K562 (cell line): ENCODE measurements around the gene C11orf58.

Source experiments
- ATF7 ChIP-seq: fragments of 450-650 bp; IDR thresholded peaks from 2 replicates; pipeline ENCODE4 v1.7.1; 2014; ENCODE audit warnings: mild to moderate bottlenecking, moderate library complexity
- CREM ChIP-seq: IDR thresholded peaks from 2 replicates; pipeline ENCODE4 v1.6.1; 2014; ENCODE audit warnings: antibody characterized with exemption, low read depth
- ESRRA ChIP-seq: fragments of 450-650 bp; IDR thresholded peaks from 2 replicates; pipeline ENCODE4 v1.6.1; 2014; ENCODE audit warnings: low read depth, mild to moderate bottlenecking, moderate library complexity, borderline replicate concordance
- HNRNPK ChIP-seq: fragments of 200-400 bp; formaldehyde crosslinking; IDR thresholded peaks from one replicate; pipeline ENCODE4 v1.6.1; 2018; ENCODE audit warnings: mild to moderate bottlenecking, low read depth, low read length; ENCODE audit not compliant: poor library complexity, severe bottlenecking
- KLF1 ChIP-seq: fragments of 450-650 bp; IDR thresholded peaks from 2 replicates; pipeline ENCODE4 v1.6.1; 2016; ENCODE audit warnings: missing genetic modification characterization, missing compliant biosample characterization
- MGA ChIP-seq: fragments of 450-650 bp; IDR thresholded peaks from 2 replicates; pipeline ENCODE4 v1.6.1; 2016; ENCODE audit warnings: mild to moderate bottlenecking, moderate library complexity
- POU5F1 ChIP-seq: fragments of 150-350 bp; IDR thresholded peaks from 2 replicates; pipeline ENCODE4 v1.6.1; 2014; ENCODE audit warnings: borderline replicate concordance, low read length, low read depth, mild to moderate bottlenecking; ENCODE audit not compliant: partially characterized antibody
- RAD21 ChIP-seq, 2 experiments: fragments of 250-450 bp in 1 of 2; fragments of 450-650 bp in 1 of 2; sonication (Bioruptor Pico) in 1 of 2; formaldehyde crosslinking in 1 of 2; IDR thresholded peaks in 1 of 2; conservative IDR thresholded peaks in 1 of 2; 2 replicates each; pipeline versions ENCODE4 v1.4.0 to v1.8.0; 2020 to 2022; ENCODE audit warnings: mild to moderate bottlenecking in 2 of 2, moderate library complexity in 1 of 2
- SMAD4 ChIP-seq: fragments of 250-450 bp; sonication (Bioruptor Pico); conservative IDR thresholded peaks from 2 replicates; pipeline ENCODE4 v1.8.0; 2021; ENCODE audit warnings: inconsistent platforms, mild to moderate bottlenecking, moderate library complexity
- SRF ChIP-seq, 2 experiments: fragments of 250-450, 450-650 bp in 1 of 2; sonication (Bioruptor Pico) in 1 of 2; sonication (generic) in 1 of 2; formaldehyde crosslinking; IDR thresholded peaks; 2 replicates each; pipeline versions ENCODE4 v1.5.0 to v1.5.1; 2020 to 2022; ENCODE audit warnings: mild to moderate bottlenecking in 1 of 2, missing genetic modification reagents in 1 of 2
- ZNF121 ChIP-seq: sonication (generic); formaldehyde crosslinking; conservative IDR thresholded peaks from 2 replicates; pipeline ENCODE4 v1.8.0; 2022; ENCODE audit warnings: missing genetic modification reagents
- TF ChIP-seq, protein P1 (sequence below): fragments of 450-650 bp; formaldehyde crosslinking; IDR thresholded peaks from 2 replicates; pipeline ENCODE4 v1.4.0; 2020; ENCODE audit warnings: mild to moderate bottlenecking, moderate library complexity

DNA sequence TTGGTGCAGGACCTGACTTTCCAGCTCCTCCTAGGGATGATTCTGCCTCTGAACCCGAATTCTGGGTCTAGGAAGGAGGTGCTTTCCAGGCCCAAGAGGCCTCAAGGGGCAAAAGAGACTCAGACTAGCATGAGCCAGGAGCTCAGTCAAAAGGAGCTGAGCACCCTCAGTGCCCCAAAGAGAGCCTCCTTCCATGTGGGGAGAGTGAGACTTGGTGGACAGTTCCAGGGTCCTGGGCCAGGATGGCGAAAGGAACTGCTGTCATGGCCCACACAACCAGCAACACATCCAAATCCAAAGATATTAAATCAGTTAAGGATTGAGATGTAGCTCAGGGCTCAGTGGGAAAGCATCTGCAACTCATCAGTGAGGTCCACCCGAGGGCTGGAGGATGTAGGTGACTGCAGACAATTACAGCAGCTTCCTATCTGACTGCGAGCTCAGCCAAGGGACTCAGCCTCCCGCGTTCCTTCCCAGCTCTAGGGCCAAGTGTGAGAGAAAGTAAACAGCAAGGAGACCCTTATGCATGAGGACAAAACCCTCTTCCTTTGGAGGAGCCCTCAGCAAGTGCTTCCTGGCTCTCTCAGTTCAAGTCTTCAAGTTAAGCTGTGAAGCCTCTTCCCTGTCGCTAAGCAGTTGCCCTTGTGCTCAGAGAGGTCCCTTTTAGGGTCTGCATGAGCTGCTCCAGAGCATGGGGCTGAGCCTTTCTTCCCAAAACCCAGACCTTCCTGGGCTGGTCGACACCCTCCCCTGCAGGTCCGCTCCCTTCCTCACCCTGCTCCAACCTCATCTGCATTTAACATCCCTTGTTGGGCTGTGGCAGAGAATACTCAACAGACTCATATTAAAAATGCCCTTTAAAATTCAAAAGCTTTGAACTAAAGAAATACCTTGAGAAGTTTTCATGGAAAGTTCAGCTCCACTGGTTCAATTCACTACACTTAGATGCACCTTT lies 35.8 kb downstream of the C11orf58 start:
- TF ChIP-seq RAD21 (CRISPR knock-in tag; conservative IDR thresholded peaks at IDR 0.05 in 1 of 2, IDR thresholded peaks at IDR 0.05 in 1 of 2) (no peak), SRF (CRISPR knock-in tag; IDR thresholded peaks at IDR 0.05) (no peak), KLF1 (tag) (no peak), MGA (no peak), CREM (no peak), HNRNPK (no peak), SMAD4 (CRISPR knock-in tag) (no peak), POU5F1 (no peak), ATF7 (no peak), ZNF121 (CRISPR knock-in tag) (no peak), ESRRA (no peak)
- TF ChIP-seq, protein P1, sequence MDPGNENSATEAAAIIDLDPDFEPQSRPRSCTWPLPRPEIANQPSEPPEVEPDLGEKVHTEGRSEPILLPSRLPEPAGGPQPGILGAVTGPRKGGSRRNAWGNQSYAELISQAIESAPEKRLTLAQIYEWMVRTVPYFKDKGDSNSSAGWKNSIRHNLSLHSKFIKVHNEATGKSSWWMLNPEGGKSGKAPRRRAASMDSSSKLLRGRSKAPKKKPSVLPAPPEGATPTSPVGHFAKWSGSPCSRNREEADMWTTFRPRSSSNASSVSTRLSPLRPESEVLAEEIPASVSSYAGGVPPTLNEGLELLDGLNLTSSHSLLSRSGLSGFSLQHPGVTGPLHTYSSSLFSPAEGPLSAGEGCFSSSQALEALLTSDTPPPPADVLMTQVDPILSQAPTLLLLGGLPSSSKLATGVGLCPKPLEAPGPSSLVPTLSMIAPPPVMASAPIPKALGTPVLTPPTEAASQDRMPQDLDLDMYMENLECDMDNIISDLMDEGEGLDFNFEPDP (CRISPR knock-in tag), result no peak
